Stimulated activated CD8-positive, alpha-beta memory T cell treated with anti-CD3 and anti-CD28 coated beads, Interleukin-4, amount 100 ng/mL, for 1 hour (primary cell): Measurements from ENCODE around the gene CARS1.

Experiments used
- DNase-seq, 2 donors: peaks; one replicate each; pipeline ENCODE4 v3.0.0-alpha.2; 2020; ENCODE audit warnings: low read depth in 2 of 2, low spot score in 1 of 2

Gene CARS1

GRCh38 chr11:3057069-3057963 lies at the start of gene CARS1:
CARS1 (minus strand) TSS chr11:3057423; CDS start chr11:3057367, 56 bp downstream.
- DNase-seq: peak; percentile 80 to 87

GRCh38 chr11:3105791-3106735 lies 48.8 kb upstream of the CARS1 start:
- DNase-seq: no peak

- DNase-seq: no peak
Measured at GRCh38 chr11:3104961-3105790, 48.0 kb upstream of the CARS1 start.

- no peak for DNase-seq
Measured at GRCh38 chr11:3104051-3104714, 47.0 kb upstream of the CARS1 start.

- no peak for DNase-seq
Measured at GRCh38 chr11:3103076-3103475, 45.9 kb upstream of the CARS1 start.

GRCh38 chr11:3102641-3102921 lies 45.4 kb upstream of the CARS1 start:
- DNase-seq: no peak

- no peak for DNase-seq
Measured at GRCh38 chr11:3101921-3102640, 44.9 kb upstream of the CARS1 start.

- no peak for DNase-seq
Measured at GRCh38 chr11:3099178-3099577, 42.0 kb upstream of the CARS1 start.

- no peak for DNase-seq
Measured at GRCh38 chr11:3096909-3097530, 39.8 kb upstream of the CARS1 start.

- DNase-seq: no peak
Measured at GRCh38 chr11:3095712-3096361, 38.6 kb upstream of the CARS1 start.

- DNase-seq: no peak
Measured at GRCh38 chr11:3094223-3094824, 37.1 kb upstream of the CARS1 start.

GRCh38 chr11:3093281-3094191 lies 36.3 kb upstream of the CARS1 start:
- no peak for DNase-seq

GRCh38 chr11:3092603-3093141 lies 35.4 kb upstream of the CARS1 start:
- DNase-seq: no peak

- peak; percentile 22 to 40 for DNase-seq
Measured at GRCh38 chr11:3091846-3092602, 34.8 kb upstream of the CARS1 start.

GRCh38 chr11:3091081-3091845 lies 34.0 kb upstream of the CARS1 start:
- no peak for DNase-seq
